Hematopoietic multipotent progenitor cell treated with erythropoietin and hydrocortisone succinate and interleukin-3 and kit ligand, for 4 days (in vitro differentiated cells): ENCODE data around the gene HELLS.
"Not testable (repeated sequence)": the region's sequence is repeated elsewhere in the genome, so short reads cannot be mapped to it uniquely, and the experiment has no call there.

Experiments
- DNase-seq: peaks from one replicate; pipeline ENCODE4 v3.0.0-alpha.2; 2015

The HELLS gene

GRCh38 chr10:94614558-94614957 lies 69.0 kb downstream of the HELLS start:
- DNase-seq = no peak

- peak; percentile 7 for DNase-seq
Measured at GRCh38 chr10:94617389-94617944, 71.9 kb downstream of the HELLS start.

- no peak for DNase-seq
Measured at GRCh38 chr10:94622666-94623205, 77.1 kb downstream of the HELLS start.

GRCh38 chr10:94623572-94623971 lies 78.0 kb downstream of the HELLS start:
- no peak for DNase-seq

- DNase-seq = no peak
Measured at GRCh38 chr10:94626476-94626875, 80.9 kb downstream of the HELLS start.

GRCh38 chr10:94627511-94627910 lies 81.9 kb downstream of the HELLS start:
- DNase-seq = no peak

GRCh38 chr10:94630017-94630688 lies 84.6 kb downstream of the HELLS start:
- DNase-seq = peak; percentile 74

- DNase-seq = peak; percentile 34
Measured at GRCh38 chr10:94631077-94631875, 85.7 kb downstream of the HELLS start.

- DNase-seq = no peak
Measured at GRCh38 chr10:94632954-94633353, 87.4 kb downstream of the HELLS start.

- DNase-seq = not testable (repeated sequence)
Measured at GRCh38 chr10:94638097-94638496, 92.5 kb downstream of the HELLS start.

GRCh38 chr10:94639902-94640301 lies 94.3 kb downstream of the HELLS start:
- no peak for DNase-seq

GRCh38 chr10:94640562-94640961 lies 95.0 kb downstream of the HELLS start:
- DNase-seq = no peak

GRCh38 chr10:94641480-94641879 lies 95.9 kb downstream of the HELLS start:
- no peak for DNase-seq

GRCh38 chr10:94644352-94644751 lies 98.8 kb downstream of the HELLS start:
- no peak for DNase-seq

- DNase-seq = no peak
Measured at GRCh38 chr10:94645285-94645684, 99.7 kb downstream of the HELLS start.
